ENCODE measurements around the gene PLXNA1.

Gene PLXNA1

DNA sequence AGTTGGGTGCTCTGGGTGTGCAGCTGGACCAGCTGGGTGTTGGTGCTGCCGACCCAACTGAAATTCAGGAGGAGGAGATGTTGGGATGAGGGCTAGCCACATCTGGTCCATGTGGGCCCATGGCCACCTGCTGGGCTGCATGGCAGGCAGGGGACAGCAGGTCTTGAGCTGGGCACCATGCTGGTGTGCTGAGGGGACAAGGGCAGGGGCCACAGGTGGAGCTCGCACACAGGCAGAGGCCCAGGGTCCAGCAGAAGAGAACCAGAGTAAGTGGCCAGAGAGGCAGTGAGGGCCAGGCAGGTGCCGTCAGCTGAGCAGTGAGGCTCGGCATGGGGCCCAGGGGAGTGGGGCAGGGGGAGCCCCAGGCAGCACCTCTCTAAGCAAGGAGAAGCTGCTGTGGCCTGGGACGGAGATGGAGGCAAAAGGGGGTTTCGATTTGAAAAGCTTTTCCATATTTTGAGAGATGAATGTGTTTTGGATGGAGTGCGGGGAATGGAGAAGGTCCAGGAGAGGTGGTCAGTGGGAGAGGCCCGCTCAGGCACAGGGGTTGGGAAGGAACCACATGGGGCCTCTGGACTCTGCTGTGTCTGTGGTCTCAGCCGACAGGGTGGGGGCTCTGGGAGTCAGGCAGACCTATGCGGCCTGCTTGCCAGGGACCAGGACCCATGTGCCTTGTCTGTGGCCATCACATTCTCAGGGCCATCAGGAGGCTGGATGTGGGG lies 30.5 kb upstream of the PLXNA1 start:
- Histone ChIP-seq H3K79me2 (ENCODE audit: insufficient read depth, low read length) (no peaks in the 10 kb centered on the region), H3K9me2 (replicated peaks; ENCODE audit: insufficient read depth, low read length) (no peaks in the 10 kb centered on the region)
- TF ChIP-seq EZH2phosphoT487 (conservative IDR thresholded peaks at IDR 0.05; ENCODE audit: low read length): no peak
- TF ChIP-seq, protein P1, sequence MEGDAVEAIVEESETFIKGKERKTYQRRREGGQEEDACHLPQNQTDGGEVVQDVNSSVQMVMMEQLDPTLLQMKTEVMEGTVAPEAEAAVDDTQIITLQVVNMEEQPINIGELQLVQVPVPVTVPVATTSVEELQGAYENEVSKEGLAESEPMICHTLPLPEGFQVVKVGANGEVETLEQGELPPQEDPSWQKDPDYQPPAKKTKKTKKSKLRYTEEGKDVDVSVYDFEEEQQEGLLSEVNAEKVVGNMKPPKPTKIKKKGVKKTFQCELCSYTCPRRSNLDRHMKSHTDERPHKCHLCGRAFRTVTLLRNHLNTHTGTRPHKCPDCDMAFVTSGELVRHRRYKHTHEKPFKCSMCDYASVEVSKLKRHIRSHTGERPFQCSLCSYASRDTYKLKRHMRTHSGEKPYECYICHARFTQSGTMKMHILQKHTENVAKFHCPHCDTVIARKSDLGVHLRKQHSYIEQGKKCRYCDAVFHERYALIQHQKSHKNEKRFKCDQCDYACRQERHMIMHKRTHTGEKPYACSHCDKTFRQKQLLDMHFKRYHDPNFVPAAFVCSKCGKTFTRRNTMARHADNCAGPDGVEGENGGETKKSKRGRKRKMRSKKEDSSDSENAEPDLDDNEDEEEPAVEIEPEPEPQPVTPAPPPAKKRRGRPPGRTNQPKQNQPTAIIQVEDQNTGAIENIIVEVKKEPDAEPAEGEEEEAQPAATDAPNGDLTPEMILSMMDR (IDR thresholded peaks at IDR 0.05; ENCODE audit: insufficient read depth, low read length, poor library complexity, severe bottlenecking): no peak

DNA sequence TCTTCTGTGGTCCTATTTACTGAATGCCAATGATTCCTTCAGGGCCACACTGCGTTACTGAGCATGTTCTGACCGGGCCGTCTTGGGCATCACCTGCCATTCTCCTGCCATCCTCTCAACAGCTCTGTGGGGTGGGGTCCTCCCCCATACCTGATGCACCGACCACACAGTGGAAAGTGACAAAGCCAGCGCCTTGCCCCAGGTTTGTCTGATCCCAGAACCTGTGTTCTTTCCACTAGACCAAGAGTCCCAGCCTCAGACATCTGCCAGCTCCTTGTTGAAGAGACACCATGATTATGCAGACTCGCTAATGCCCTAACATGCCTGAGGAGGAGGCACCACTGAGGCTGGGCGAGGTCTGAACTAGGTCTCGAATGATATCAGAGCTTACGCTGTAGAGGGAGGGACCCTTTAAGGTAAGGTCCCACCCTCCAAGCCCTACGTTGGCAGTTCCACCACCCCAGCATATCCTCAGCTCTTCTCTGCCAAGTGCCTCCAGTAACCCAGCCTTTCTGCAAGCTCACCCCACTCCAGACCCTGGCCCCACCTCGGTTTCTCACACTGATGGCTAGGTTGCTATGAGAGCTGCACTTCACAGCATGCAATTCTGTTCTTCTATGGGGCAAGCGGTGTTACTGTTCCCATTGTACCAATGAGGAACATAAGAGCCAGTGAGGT lies 29.8 kb upstream of the PLXNA1 start:
- Histone ChIP-seq H3K4me3 (ENCODE audit: insufficient read depth, low read length, poor library complexity, severe bottlenecking) (no peak overlapping the region), H3K79me2 (ENCODE audit: insufficient read depth, low read length) (no peaks in the 10 kb centered on the region), H3F3A (ENCODE audit: insufficient read depth) (no peaks in the 10 kb centered on the region), H2AFZ (ENCODE audit: low read depth, low read length, severe bottlenecking) (no peak overlapping the region), H3K27me3 (ENCODE audit: low read length) (no peaks in the 10 kb centered on the region), H4K20me1 (ENCODE audit: low read depth, low read length) (no peaks in the 10 kb centered on the region), H3K9me3 (ENCODE audit: insufficient read depth, low read length) (no peaks in the 10 kb centered on the region), H3K9me2 (replicated peaks; ENCODE audit: insufficient read depth, low read length) (no peaks in the 10 kb centered on the region), H3K27ac (ENCODE audit: low read depth, low read length) (no peak overlapping the region), H3K36me3 (ENCODE audit: low read length) (no peaks in the 10 kb centered on the region), H3K9ac (ENCODE audit: low read length) (no peak overlapping the region), H3K4me2 (ENCODE audit: low read depth, low read length, poor library complexity, severe bottlenecking) (no peak overlapping the region)
- TF ChIP-seq, protein P1 (IDR thresholded peaks at IDR 0.05; ENCODE audit: insufficient read depth, low read length, poor library complexity, severe bottlenecking): no peak
- TF ChIP-seq EZH2phosphoT487 (conservative IDR thresholded peaks at IDR 0.05; ENCODE audit: low read length): no peak

More for the DNA sequence above, 30.5 kb upstream of the PLXNA1 start:
- Histone ChIP-seq H3F3A (ENCODE audit: insufficient read depth) (no peaks in the 10 kb centered on the region), H4K20me1 (ENCODE audit: low read depth, low read length) (no peaks in the 10 kb centered on the region), H3K27me3 (ENCODE audit: low read length) (no peaks in the 10 kb centered on the region), H3K9ac (ENCODE audit: low read length) (no peak overlapping the region), H3K4me2 (ENCODE audit: low read depth, low read length, poor library complexity, severe bottlenecking) (no peak overlapping the region), H3K4me3 (ENCODE audit: insufficient read depth, low read length, poor library complexity, severe bottlenecking) (no peak overlapping the region), H3K27ac (ENCODE audit: low read depth, low read length) (no peak overlapping the region), H2AFZ (ENCODE audit: low read depth, low read length, severe bottlenecking) (no peak overlapping the region), H3K9me3 (ENCODE audit: insufficient read depth, low read length) (no peaks in the 10 kb centered on the region), H3K36me3 (ENCODE audit: low read length) (no peaks in the 10 kb centered on the region)

DNA sequence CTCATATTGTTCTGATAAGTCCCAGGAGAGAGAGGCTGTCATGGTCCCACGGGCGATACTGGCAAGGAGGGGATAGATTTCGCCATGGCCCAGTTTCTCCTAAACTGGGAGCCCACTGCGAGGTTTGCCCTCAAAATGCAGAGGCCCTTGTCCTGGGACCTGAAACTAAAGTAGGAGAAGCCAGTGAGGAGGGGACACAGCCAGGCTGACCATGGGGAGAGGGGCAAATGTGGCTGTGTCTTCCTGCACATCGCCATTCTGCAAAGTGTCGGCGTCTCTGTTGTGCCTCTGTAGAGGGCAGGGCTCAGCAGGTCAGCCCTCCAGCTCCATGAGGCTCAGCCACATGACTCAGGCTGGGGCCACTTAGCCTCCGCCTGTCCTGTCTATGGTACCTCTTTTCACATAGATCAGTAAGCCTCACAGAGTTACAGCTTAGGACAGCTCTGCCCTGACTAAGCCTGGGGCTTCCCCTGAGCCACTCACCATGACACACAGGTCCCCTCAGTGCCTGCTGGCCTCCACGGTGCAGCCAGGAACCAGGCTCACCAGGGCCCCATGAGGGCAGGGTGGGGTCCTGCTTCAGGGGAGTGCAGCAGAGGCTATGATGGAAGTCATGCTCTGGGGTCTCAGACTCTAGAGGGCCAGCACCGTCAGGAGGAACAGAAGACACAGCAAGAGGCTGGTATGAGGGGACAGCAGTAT lies 28.6 kb upstream of the PLXNA1 start:
- Histone ChIP-seq H3K27ac (ENCODE audit: low read depth, low read length) (peak overlapping the region; percentile 15; the same call in 1 of the 2 replicates), H3K36me3 (ENCODE audit: low read length) (no peaks in the 10 kb centered on the region), H3K9me2 (replicated peaks; ENCODE audit: insufficient read depth, low read length) (no peaks in the 10 kb centered on the region), H3K27me3 (ENCODE audit: low read length) (no peaks in the 10 kb centered on the region), H3K4me3 (ENCODE audit: insufficient read depth, low read length, poor library complexity, severe bottlenecking) (no peak overlapping the region), H3F3A (ENCODE audit: insufficient read depth) (no peaks in the 10 kb centered on the region), H2AFZ (ENCODE audit: low read depth, low read length, severe bottlenecking) (no peak overlapping the region), H3K79me2 (ENCODE audit: insufficient read depth, low read length) (no peaks in the 10 kb centered on the region), H3K4me2 (ENCODE audit: low read depth, low read length, poor library complexity, severe bottlenecking) (no peak overlapping the region), H4K20me1 (ENCODE audit: low read depth, low read length) (no peaks in the 10 kb centered on the region), H3K9me3 (ENCODE audit: insufficient read depth, low read length) (no peaks in the 10 kb centered on the region), H3K9ac (ENCODE audit: low read length) (no peak overlapping the region)
- TF ChIP-seq, protein P1 (IDR thresholded peaks at IDR 0.05; ENCODE audit: insufficient read depth, low read length, poor library complexity, severe bottlenecking): no peak

Measured in SU-DHL-6 (cell line).